ENCODE measurements around the gene CGB8. TPM values are rescaled to one million over a fixed set of nuclear protein-coding genes. Genes with fewer than 3 reads are reported as not detected.

The CGB8 gene
- total and polyA plus RNA-seq, 2 of the 8 experiments (the other 6 are each of a cell fraction or from before 2014, with no cell fraction given), result 0.09 TPM; not detected in 1

GRCh38 chr19:49019242-49019932 is 29.5 kb downstream of the CGB8 start:
- FAIRE-seq (no peak), DNase-seq (ENCODE audit: low read depth in 1 of 2, low spot score in 2 of 2) (peak; percentile 29 to 92)
- Histone ChIP-seq H3K4me2 (ENCODE audit: insufficient read depth in 1 of 2, low read depth in 2 of 2, low read length in 2 of 2) (peak overlapping the region; percentile 31 to 78; a peak in 3 of 4 replicates), H2BK20ac (ENCODE audit: low read length) (no peak overlapping the region), H3K4me1 (replicated peaks in 1 of 4; ENCODE audit: control insufficient read depth in 3 of 4, insufficient read depth in 4 of 4, low read length in 3 of 4) (peaks cover 0 to 17% (median 8%) of the 10 kb centered on the region in 4 experiments; a peak in 5 of 7 replicates), H3K27me3 (replicated peaks in 1 of 4; ENCODE audit: control insufficient read depth in 3 of 4, extremely low read depth in 1 of 4, insufficient read depth in 3 of 4, low read length in 3 of 4) (peaks cover 0 to 15% (median 12%) of the 10 kb centered on the region in 4 experiments; a peak in 6 of 7 replicates), H2BK120ac (replicated peaks; ENCODE audit: low read depth, low read length) (no peak overlapping the region), H3K18ac (ENCODE audit: extremely low read depth, low read length) (no peak overlapping the region), H2BK12ac (ENCODE audit: low read depth, low read length) (no peak overlapping the region), H2AK5ac (ENCODE audit: low read depth, low read length) (no peak overlapping the region), H3K79me1 (ENCODE audit: low read depth, low read length) (no peaks in the 10 kb centered on the region), H2BK5ac (ENCODE audit: low read depth, low read length) (no peak overlapping the region), H3K23ac (ENCODE audit: insufficient read length) (no peak overlapping the region), H4K20me1 (replicated peaks in 1 of 2; ENCODE audit: control insufficient read depth in 1 of 2, insufficient read depth in 2 of 2, low read length in 2 of 2) (peaks cover 0 to 2% of the 10 kb centered on the region in 2 experiments), H4K91ac (replicated peaks; ENCODE audit: insufficient read length, low read length) (no peak overlapping the region), H3K79me2 (ENCODE audit: control insufficient read depth in 1 of 2, insufficient read depth in 2 of 2, low read length in 2 of 2) (no peaks in the 10 kb centered on the region), H3K56ac (replicated peaks; ENCODE audit: insufficient read length, low read depth, low read length) (no peak overlapping the region), H3K9me3 (ENCODE audit: insufficient read depth in 2 of 2, low read depth in 1 of 2, low read length in 1 of 2) (no peaks in the 10 kb centered on the region), H4K5ac (ENCODE audit: insufficient read length, low read depth, low read length) (no peak overlapping the region), H3K36me3 (ENCODE audit: control insufficient read depth in 2 of 4, insufficient read depth in 4 of 4, low read length in 3 of 4) (peaks cover 5 to 18% (median 10%) of the 10 kb centered on the region in 4 experiments; a peak in 7 of 8 replicates), H3K4me3 (ENCODE audit: extremely low read depth in 1 of 4, insufficient read depth in 2 of 4, low read depth in 3 of 4, low read length in 4 of 4) (peak overlapping the region in 2 of 4 experiments; percentile 17 to 50; a peak in 4 of 8 replicates), H3K14ac (ENCODE audit: insufficient read length) (no peak overlapping the region), H2AFZ (ENCODE audit: low read length) (no peak overlapping the region), H3K27ac (ENCODE audit: low read depth, low read length) (no peak overlapping the region), H3K4ac (replicated peaks; ENCODE audit: insufficient read length, low read depth, low read length) (no peak overlapping the region), H3K23me2 (ENCODE audit: low read depth, low read length) (peaks cover 6% of the 10 kb centered on the region; the same call in 1 of the 2 replicates), H4K8ac (ENCODE audit: extremely low read depth, insufficient read depth, low read length) (no peak overlapping the region), H2BK15ac (ENCODE audit: low read length) (no peak overlapping the region), H3K9ac (replicated peaks in 1 of 4; ENCODE audit: extremely low read depth in 1 of 4, low read depth in 3 of 4, low read length in 3 of 4) (no peak overlapping the region)
- no peak for TF ChIP-seq EZH2 (IDR thresholded peaks at IDR 0.05; ENCODE audit: low read depth, low read length, severe bottlenecking)
- TF ChIP-seq RAD21 (IDR thresholded peaks at IDR 0.05 in 1 of 2, conservative IDR thresholded peaks at IDR 0.05 in 1 of 2; ENCODE audit: low read depth in 2 of 2, low read length in 2 of 2), result peak; percentile 12 to 28; a peak in 2 of 4 replicates
- 0 out of 2 replicates have a peak, but pooled peaks have one; percentile 22 for TF ChIP-seq MAX (IDR thresholded peaks at IDR 0.05)
- peak; percentile 58 to 95 (median 64) for TF ChIP-seq CTCF (IDR thresholded peaks at IDR 0.05; ENCODE audit: control extremely low read depth in 1 of 3, insufficient read depth in 1 of 3, low read depth in 1 of 3, low read length in 3 of 3)
- TF ChIP-seq TEAD4 (IDR thresholded peaks at IDR 0.05; ENCODE audit: low read depth, low read length), result 0 out of 2 replicates have a peak, but pooled peaks have one; percentile 16
- TF ChIP-seq JUND (IDR thresholded peaks at IDR 0.05; ENCODE audit: low read length), result no peak
- peak; percentile 9; the same call in 1 of the 2 replicates for TF ChIP-seq KDM1A (IDR thresholded peaks at IDR 0.05; ENCODE audit: borderline replicate concordance, low read length)
- TF ChIP-seq CREB1 (IDR thresholded peaks at IDR 0.05), result 0 out of 2 replicates have a peak, but pooled peaks have one; percentile 6
- POLR2A ChIA-PET (ENCODE audit: partially characterized antibody), result interaction anchor here (0.6 to 1.5 kb wide), 12 partner anchors 9 to 209 kb away, joined by 3 to 6 read pairs (median 3); partner anchors contain the start of genes BCAT2, GYS1 and LIN7B
- CTCF ChIA-PET (ENCODE audit: partially characterized antibody), result interaction anchor here (0.6 to 8.1 kb wide), 15 partner anchors 10 to 325 kb away, joined by 3 to 46 read pairs (median 4); partner anchors contain the start of genes CGB2, CGB7, GYS1 and RUVBL2
- 42% methylated on average over 35 of the region's 41 CpGs; no CpG with 5 or more reads in 1 of the 2 experiments for WGBS, 2 experiments (ENCODE audit: extremely low coverage in 1 of 2, insufficient coverage in 1 of 2, insufficient read length in 1 of 2, insufficient replicate concordance in 2 of 2, low coverage in 1 of 2, low lambda C conversion rate in 2 of 2, missing lambda C conversion rate in 1 of 2)

Measured in H1 (cell line).